Stimulated activated CD8-positive, alpha-beta memory T cell treated with anti-CD3 and anti-CD28 coated beads, Interleukin-12 subunit alpha, Interleukin-12 subunit beta, amount 100 ng/mL, for 24 hours (primary cell): ENCODE results near the gene TUBGCP6.
A peak's percentile ranks its signal among the peaks of the same experiment; 100 is the strongest.

Source experiments
- DNase-seq: peaks from one replicate; pipeline ENCODE4 v3.0.0-alpha.2; 2020; ENCODE audit errors: extremely low read depth

The TUBGCP6 gene

DNA sequence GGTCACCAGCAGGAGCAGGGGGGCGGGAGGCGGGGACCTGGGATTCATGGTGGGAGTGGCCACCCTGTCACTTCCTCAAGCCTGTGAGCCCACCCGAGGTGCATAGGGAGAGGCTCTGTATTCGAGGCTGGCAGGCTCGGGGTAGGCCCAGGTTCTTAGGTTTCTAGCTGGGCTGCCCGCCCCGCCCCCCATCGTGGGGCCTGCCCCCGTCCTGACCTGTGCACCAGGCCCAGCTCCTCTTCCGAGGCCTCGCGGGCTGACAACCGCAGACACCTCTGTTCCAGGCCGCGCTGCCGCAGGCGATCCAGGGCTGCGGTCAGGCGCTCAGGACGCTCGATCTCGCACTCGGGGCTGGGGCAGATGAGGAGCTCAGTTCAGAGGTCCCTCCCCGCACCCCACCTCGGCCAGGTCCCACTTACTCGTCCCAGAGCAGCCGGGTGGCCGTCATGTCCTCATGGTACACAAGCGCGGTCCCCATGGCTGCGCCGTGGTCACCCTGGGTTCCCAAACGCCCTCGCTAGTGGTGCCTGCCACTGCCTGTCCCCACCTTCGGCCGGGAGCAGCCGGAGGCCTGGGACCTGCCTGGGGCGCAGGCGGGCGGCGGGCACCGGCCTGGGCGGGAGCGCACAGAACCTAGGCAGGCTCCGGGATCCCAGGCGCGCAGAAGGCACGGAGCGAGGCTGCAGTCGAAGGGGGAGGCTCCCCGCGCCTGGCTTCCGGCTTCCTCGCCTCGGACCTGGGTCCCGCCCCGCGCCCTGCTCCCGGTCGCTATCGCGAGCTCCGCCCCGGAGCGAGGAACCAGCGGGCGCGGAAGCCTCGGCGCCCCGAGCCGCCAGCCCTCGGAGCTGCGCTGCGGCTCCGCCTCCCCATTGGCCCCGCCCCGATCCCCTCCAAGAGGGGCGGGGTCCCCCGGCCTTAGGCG lies 6.0 kb upstream of the TUBGCP6 start, which contains the start of gene HDAC10:
Gene HDAC10, minus strand, starts transcription at position 711 of the 922 bp plus-strand sequence. Its CDS starts 233 bp downstream, at position 478.
- peak; percentile 70 for DNase-seq

- DNase-seq, result no peak
These were observed 5.4 kb upstream of the TUBGCP6 start for GRCh38 chr22:50250249-50250554.

- DNase-seq, result no peak
These were observed 4.8 kb upstream of the TUBGCP6 start for GRCh38 chr22:50249341-50250248.

- DNase-seq, result no peak
These were observed 3.6 kb upstream of the TUBGCP6 start for GRCh38 chr22:50248196-50249081.

- no peak for DNase-seq
These were observed 2.9 kb upstream of the TUBGCP6 start for GRCh38 chr22:50247748-50248147.

DNA sequence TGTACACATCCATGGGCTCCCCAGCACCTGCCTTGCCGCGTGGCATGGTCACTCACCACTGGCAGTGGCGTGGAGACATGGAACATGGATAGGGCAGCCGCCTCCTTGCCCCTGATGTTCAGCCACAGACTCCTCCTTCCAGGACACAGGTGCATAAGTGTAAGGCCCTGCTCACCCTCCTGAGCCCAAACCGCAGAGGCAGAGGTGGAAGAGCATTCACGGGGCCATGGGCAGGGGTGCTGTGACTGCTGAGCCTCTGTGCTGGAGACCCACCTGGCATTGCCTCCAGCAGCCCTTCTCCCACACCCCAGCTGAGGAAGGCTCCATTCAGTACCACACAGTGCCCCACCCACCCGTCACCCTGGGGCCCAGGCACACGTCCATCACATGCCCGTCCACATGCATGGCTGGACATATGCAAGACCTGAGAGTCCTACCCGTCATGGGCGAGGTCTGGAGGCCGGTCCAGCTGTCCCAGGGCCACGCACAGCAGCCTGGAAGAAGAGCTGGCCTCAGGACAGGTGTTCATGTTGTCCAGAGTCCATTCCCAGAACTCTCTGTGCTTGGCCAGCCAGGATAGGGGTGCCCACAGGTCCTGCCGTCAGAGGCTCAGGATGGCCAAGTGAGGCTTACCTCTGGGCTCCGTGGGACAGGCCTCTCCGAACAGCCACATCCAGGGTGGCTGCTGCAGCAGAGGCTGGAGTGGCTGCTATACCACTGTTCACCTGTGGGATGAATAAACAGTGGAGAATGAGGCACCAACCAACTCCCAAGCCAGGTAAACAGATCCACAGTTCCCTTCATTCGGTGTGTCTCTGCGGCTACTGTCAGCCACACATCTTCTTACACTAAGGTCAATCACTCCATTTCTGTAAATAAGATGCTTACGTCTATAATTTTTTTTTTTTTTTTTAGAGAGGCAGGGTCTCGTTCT lies 1.7 kb upstream of the TUBGCP6 start:
- DNase-seq, result no peak

GRCh38 chr22:50245214-50246072 lies 620 bp upstream of the TUBGCP6 start:
- DNase-seq, result no peak

GRCh38 chr22:50243685-50244419 lies 971 bp downstream of the TUBGCP6 start:
- no peak for DNase-seq

DNA sequence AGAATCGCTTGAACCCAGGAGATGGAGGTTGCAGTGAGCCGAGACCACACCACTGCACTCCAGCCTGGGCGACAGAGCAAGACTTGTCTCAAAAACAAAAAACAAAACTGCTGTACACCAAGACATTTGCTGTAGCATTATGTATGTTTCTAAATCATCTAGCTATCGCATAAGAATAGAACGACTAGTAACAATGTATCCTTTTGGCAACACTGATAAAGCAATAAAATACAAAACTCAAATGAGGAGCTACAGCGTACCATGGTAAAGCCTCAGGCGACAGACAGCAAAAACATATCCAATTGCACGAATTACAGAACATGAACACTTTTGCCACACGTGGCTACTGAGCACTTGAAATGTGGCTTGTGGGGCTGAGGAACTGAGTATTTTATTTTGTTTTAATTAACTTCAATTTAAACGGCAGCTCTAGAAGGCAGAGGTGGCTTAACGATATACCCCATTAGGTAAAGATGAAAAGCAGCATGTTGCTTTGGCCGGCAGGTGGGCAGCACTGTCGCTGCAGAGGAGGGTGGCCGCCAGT lies 2.3 kb downstream of the TUBGCP6 start:
- no peak for DNase-seq

- DNase-seq, result no peak
These were observed 6.1 kb downstream of the TUBGCP6 start for GRCh38 chr22:50238755-50239154.

DNA sequence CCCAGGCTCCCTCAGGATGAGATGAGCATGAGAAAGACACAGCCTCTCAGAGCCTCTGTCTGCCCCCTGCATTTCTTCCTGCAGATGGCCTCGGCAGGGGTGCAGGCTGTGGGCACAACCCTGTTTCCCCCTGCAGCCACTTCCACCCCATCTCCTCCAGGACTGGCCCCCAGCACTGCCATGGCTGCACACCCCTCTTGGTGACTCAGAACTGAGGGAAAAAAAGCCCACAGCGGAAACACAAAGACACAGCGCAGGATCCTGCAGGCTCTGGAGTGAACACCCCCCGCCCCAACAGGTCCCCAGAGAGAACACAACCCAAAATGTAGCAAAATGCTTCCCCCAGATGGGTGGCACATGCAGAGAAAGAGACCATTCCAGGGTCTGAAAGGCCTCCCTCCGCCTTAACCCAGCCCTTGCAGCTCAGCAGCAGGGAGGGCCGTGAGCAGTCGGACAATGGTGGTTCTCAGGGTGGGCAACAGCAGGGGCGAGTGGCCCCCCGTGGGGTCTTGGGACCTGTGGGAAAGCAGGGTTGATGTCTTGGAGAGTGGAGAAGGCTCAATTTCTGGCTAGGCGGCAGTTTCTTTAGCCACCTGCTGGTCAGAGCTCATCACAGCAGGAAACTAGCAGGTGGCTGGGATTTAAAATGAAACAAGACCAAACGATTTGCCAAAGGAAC lies 8.0 kb downstream of the TUBGCP6 start:
- no peak for DNase-seq

- DNase-seq, result no peak
These were observed 11.6 kb downstream of the TUBGCP6 start for GRCh38 chr22:50233223-50233622.

- no peak for DNase-seq
These were observed 12.2 kb downstream of the TUBGCP6 start for GRCh38 chr22:50232481-50233151.

DNA sequence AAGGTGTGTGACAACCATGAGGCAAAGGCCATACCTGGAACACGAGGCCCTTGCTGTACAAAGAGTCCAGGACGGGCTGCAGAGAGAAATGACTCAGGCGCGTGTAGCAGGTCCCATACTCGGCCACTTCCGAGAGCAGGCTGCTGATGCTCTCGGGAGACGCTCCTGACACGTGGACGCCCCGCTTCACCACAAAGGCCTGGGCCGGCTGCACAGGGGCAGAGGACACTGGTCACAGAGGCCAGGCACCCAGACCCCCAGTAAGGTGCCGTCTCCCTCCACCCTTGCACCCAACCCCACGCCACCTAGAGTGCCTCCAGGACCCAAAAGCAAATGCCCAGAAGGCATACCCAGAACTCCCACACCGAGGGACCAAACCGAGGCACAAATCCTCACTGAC lies 15.5 kb downstream of the TUBGCP6 start:
- no peak for DNase-seq

DNA sequence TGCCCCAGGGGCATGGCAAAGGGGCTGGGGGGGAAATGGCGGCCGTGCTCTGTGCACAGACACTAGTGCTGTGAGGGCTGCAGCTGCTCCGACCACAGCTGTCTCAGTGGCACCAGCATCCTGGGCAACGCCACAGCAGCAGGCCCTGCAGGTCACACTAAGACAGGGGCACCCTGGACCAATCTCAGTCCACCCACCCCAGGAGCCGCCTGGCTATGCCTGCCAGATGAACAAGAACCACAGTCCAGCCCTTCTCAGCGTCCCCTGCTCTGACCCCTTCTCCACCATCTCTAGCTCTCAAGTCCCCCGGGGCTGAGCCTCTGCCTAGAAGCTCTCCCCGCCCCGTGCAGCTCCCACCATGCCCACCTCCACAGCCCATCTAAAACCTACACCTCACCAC lies 16.5 kb downstream of the TUBGCP6 start:
- no peak for DNase-seq

GRCh38 chr22:50227579-50228215 lies 17.1 kb downstream of the TUBGCP6 start:
- DNase-seq, result no peak

- no peak for DNase-seq
These were observed 18.0 kb downstream of the TUBGCP6 start for GRCh38 chr22:50226875-50227165.
